Left ventricle myocardium inferior (tissue), 1 donor: ENCODE measurements around the gene ADAM12. TPM values are rescaled to one million over a fixed set of nuclear protein-coding genes. Genes with fewer than 3 reads are reported as not detected.
A peak's percentile ranks its signal among the peaks of the same experiment; 100 is the strongest.

Source experiments
- DNase-seq: peaks from one replicate; pipeline ENCODE4 v3.0.0-alpha.2; 2020
- H3K27ac ChIP-seq: fragments of 200-600 bp; replicated peaks from 2 replicates; pipeline ENCODE4 v1.8.0; 2021
- H3K27me3 ChIP-seq: fragments of 200-600 bp; 2 replicates; pipeline ENCODE4 v1.8.0; 2021; ENCODE audit warnings: low read depth
- H3K36me3 ChIP-seq: fragments of 200-600 bp; 2 replicates; pipeline ENCODE4 v1.8.0; 2021
- H3K4me1 ChIP-seq: fragments of 200-600 bp; 2 replicates; pipeline ENCODE4 v1.8.0; 2021
- H3K4me3 ChIP-seq: fragments of 200-600 bp; 2 replicates; pipeline ENCODE4 v1.8.0; 2021; ENCODE audit warnings: mild to moderate bottlenecking, moderate library complexity
- H3K9me3 ChIP-seq: fragments of 200-600 bp; replicated peaks from 2 replicates; pipeline ENCODE4 v1.8.0; 2021
- CTCF ChIP-seq: fragments of 200-600 bp; IDR thresholded peaks from 2 replicates; pipeline ENCODE4 v1.8.0; 2021; ENCODE audit warnings: antibody characterized with exemption, mild to moderate bottlenecking, borderline replicate concordance
- intact Hi-C: fragments of 100-400 bp; cut with micrococcal nuclease; formaldehyde crosslinking; loops from one replicate; pipeline ENCODE4 v1.11.0; 2022
- total RNA-seq: library from RNA; stranded (reverse); fragmentation: NEBNext Ultra II Directional; extraction: Animal tissue kit (Norgen Biotek cat#: 25700); gene quantifications from one replicate; pipeline ENCODE4 v1.2.1, GENCODE V29; 2021
- donor health status: DM: no; HTN: yes; CAD: no; lungs with severe emphysema.

ADAM12 gene
- total RNA-seq, 1 donor from 2014 or later: 0.27 TPM

- TF ChIP-seq CTCF: no peak
- H3K9me3 ChIP-seq: peaks cover 6% of the 10 kb centered on the region
- DNase-seq: no peak
- no peak overlapping the region for H3K4me3 ChIP-seq
- peak overlapping the region; percentile 65 for H3K27ac ChIP-seq
- no peaks in the 10 kb centered on the region for H3K36me3 ChIP-seq
- peaks cover 18% of the 10 kb centered on the region for H3K27me3 ChIP-seq
- H3K4me1 ChIP-seq: peaks cover 38% of the 10 kb centered on the region
- intact Hi-C loops: no loop called here
Observed at GRCh38 chr10:126061526-126061925, 326.8 kb downstream of the ADAM12 start.

GRCh38 chr10:126060261-126060931 is 327.9 kb downstream of the ADAM12 start:
- intact Hi-C loops: no loop called here
- peak overlapping the region; percentile 62 for H3K27ac ChIP-seq

GRCh38 chr10:126059076-126059826 is 329.0 kb downstream of the ADAM12 start:
- intact Hi-C loops: no loop called here
- no peak for DNase-seq
- H3K36me3 ChIP-seq: no peaks in the 10 kb centered on the region
- no peak overlapping the region for H3K4me3 ChIP-seq
- peaks cover 18% of the 10 kb centered on the region for H3K27me3 ChIP-seq
- H3K27ac ChIP-seq: no peak overlapping the region
- H3K4me1 ChIP-seq: peaks cover 38% of the 10 kb centered on the region
- H3K9me3 ChIP-seq: peaks cover 6% of the 10 kb centered on the region
- no peak for TF ChIP-seq CTCF

More at GRCh38 chr10:126060261-126060931, 327.9 kb downstream of the ADAM12 start:
- peak; percentile 31 for DNase-seq
- TF ChIP-seq CTCF: no peak
- Histone ChIP-seq H3K27me3 (peaks cover 18% of the 10 kb centered on the region), H3K4me3 (no peak overlapping the region), H3K9me3 (peaks cover 6% of the 10 kb centered on the region), H3K4me1 (peaks cover 38% of the 10 kb centered on the region), H3K36me3 (no peaks in the 10 kb centered on the region)

- intact Hi-C loops: no loop called here
- Histone ChIP-seq H3K27me3 (peaks cover 18% of the 10 kb centered on the region), H3K9me3 (peaks cover 6% of the 10 kb centered on the region), H3K36me3 (no peaks in the 10 kb centered on the region), H3K4me1 (peaks cover 36% of the 10 kb centered on the region), H3K27ac (no peak overlapping the region), H3K4me3 (no peak overlapping the region)
- DNase-seq: no peak
- no peak for TF ChIP-seq CTCF
Observed at GRCh38 chr10:126058507-126058906, 329.8 kb downstream of the ADAM12 start.

- no peaks in the 10 kb centered on the region for H3K36me3 ChIP-seq
- TF ChIP-seq CTCF: no peak
- intact Hi-C loops: no loop called here
Observed at GRCh38 chr10:126058104-126058503, 330.2 kb downstream of the ADAM12 start.

More at GRCh38 chr10:126058104-126058503, 330.2 kb downstream of the ADAM12 start:
- H3K4me1 ChIP-seq: peaks cover 32% of the 10 kb centered on the region
- H3K4me3 ChIP-seq: no peak overlapping the region
- peaks cover 6% of the 10 kb centered on the region for H3K9me3 ChIP-seq
- peaks cover 18% of the 10 kb centered on the region for H3K27me3 ChIP-seq
- H3K27ac ChIP-seq: no peak overlapping the region
- no peak for DNase-seq
